NCI-H1694 treated with DMSO at 0.1 percent for 48 hours (cell line): ENCODE measurements around the gene MRC2.

Source experiments
- DNase-seq: peaks from one replicate; lab custom pipeline; 2025; lab: John Stamatoyannopoulos, UW

MRC2 gene

DNA sequence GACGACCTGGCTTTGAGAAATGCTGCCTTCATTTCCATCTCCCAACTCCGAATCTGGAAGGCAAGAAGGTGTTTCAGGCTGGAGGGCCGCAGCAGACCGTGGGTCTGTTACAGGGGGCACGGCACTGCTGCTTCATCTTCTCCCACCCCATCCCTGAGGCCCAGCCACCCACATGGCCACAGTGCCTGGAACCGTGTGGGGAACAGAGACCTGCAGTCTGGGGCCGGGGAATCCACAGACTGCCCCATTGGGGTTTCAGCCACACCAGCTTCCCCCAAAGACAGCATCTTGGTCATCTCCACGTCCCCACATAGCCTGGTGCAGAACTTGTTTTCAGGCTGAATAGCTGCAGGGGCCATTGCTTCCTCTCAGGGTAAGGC is 74.2 kb downstream of the MRC2 start:
- DNase-seq = no peak

- DNase-seq = no peak
These were observed 75.3 kb downstream of the MRC2 start for GRCh38 chr17:62702746-62703260.

DNA sequence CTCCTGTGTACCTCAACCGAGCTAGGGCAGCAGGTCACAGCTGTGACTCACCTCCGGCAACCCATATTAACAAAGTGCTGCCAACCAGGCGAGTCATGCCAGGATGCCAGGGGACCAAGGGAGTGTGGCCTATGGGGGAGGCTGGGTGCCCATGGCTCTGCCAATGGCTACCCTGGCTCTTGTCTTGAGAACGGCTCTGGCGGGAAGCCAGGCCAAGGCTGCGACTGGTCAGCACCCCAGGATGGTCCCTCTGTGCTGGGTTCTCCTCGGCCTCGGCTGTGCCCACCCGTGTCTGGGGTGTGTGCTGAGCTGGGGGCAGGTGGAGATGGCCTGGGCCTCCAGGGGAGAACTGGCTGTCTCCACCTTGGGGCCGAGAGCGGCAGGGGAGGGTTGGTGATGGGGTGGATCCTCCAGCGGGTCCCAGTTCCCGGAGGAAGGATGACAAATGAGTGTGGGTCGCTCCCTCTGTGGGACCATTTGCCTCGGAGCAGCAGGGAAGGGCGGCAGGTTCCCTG is 75.8 kb downstream of the MRC2 start:
- DNase-seq = no peak

GRCh38 chr17:62703776-62704380 is 76.4 kb downstream of the MRC2 start:
- peak; percentile 28 for DNase-seq

DNA sequence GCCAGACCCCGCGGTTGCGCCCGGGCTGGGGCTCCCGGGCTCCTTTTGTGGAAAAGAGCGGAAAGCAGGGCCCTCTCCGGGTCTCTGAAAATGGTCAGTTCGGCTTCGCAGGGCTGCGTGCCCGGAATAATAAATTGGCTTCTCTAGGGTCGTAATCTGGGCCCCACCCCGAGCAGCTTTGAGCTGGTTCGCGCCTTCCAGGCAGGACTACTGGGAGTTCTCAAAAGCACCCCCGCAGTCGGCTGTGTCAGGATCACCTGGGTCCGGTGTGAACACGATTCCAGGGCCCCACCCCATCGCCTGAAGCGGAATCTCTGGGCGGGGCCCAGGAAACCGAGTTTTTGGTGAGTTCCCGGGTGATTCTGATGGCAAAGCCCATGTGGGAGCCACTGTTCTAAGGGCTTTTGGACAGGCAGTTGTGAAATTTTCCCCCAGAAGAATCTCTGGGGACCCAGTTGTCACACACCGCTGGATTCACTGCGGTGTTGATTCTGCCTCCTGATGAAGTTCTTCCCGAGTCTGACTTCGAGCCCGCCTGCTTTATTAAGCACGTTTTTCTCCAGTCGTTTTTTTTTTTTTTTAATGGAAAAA is 77.0 kb downstream of the MRC2 start:
- DNase-seq = no peak

GRCh38 chr17:62705156-62705777 is 77.8 kb downstream of the MRC2 start:
- DNase-seq = no peak

- no peak for DNase-seq
These were observed 78.5 kb downstream of the MRC2 start for GRCh38 chr17:62705778-62706597.

DNA sequence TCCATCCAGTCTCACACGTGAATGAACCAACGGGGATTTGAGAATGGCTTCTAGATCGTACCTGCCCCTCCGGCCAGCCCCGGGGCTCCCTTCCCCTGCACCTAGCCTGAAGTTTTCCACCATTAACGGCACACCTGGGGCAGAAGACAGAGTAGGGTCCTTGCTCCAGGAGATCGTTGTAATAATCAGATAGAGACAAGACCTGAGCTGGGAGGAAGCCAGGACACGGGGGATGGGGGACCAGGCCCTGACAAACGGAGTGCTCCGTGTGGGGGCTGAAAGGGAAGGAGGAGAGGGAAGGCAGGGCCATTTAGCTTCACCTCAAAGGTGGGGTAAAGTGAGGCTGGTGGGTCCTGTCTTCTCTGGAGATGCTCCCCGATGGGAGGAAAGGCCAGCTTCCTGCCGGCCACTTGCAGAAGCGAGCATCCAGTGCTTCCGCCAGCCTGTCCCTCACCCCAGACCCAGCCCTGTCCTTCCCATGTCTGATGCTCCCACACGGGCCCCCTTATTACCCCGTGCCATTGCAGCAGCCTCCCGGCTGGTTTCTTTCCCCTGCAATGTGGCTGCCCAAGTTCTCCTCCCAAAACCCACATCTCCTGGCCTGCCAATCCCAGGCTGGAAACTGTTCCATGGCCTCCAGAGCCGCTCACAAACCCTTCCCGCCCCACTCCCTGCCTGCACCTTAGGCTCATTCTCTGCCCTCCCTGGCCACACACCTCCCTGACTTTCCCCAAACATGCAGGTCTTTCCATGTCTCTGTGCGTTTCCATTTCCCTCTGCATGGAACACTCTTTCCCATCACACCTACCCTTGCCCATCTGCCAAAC is 79.3 kb downstream of the MRC2 start:
- DNase-seq = no peak

DNA sequence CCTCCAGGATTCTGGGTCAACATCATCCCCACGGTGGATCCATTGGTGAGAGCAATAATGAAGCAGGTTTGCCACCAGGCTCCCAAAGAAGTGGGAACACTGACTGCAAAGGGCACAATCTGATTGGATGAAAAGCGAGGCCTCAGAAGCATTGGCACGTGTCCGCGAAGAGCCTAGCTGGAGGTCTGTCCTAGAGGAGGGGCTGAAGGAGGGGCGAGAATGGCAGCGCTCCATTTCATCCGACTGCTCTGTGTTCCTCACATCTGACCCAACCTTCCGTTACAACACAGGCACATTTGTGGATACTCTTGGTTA is 79.9 kb downstream of the MRC2 start:
- no peak for DNase-seq

DNA sequence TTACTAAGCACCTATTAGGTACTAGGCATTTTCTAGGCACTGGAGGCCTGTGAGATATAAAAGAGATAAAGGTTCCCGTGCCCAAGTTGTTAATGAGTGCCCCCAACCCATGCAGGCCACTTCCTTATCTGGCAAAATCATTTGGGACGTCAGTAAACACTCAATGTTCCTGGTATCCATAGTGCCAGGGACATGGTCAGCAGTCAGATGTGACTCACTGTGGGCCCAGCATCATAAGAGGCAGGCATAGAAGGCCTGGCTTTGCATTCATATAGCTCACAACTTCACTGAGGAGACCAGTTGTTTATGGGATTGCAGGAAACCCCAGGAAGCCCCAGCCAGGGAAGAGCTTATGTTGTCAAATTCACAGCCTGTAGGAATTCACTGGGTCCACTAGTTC is 81.1 kb downstream of the MRC2 start:
- no peak for DNase-seq

DNA sequence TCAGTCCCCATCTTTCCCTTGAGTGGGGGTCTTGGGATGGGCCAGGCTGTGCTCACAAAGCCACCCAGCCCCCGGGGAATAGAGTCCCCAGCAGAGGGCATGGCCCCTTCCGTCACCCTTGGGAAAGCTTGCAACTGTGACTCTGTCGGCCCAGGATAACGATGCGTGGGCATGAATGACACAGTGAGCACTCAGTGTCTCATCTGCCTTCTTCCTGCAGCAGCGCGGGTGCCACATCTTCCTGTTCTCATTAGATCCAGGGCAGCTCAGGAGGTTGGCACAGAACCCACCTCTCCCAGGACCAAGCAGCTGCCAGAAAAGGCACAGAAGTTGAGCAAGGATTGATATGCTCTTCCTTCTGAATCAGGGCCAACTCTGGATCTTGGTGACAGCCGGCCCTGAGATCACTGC is 84.7 kb downstream of the MRC2 start:
- no peak for DNase-seq

- no peak for DNase-seq
These were observed 85.8 kb downstream of the MRC2 start for GRCh38 chr17:62713086-62713881.

- no peak for DNase-seq
These were observed 86.7 kb downstream of the MRC2 start for GRCh38 chr17:62714016-62714777.

GRCh38 chr17:62715882-62716390 is 88.5 kb downstream of the MRC2 start:
- no peak for DNase-seq

GRCh38 chr17:62716834-62717588 is 89.5 kb downstream of the MRC2 start:
- DNase-seq = no peak

DNA sequence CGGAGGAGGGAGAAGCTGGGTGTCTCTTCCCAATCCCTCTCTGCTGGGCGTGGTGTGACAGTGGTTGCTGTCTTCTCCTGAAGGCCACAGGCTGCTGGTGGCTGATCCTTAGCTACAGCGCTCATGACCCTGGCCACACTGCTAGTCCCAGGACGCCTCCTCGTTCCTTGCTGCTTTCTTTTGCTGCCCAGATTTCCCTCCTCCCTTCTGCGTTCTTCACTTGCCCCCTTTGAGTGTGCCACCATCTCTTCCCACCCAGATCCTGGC is 90.1 kb downstream of the MRC2 start:
- DNase-seq = no peak

DNA sequence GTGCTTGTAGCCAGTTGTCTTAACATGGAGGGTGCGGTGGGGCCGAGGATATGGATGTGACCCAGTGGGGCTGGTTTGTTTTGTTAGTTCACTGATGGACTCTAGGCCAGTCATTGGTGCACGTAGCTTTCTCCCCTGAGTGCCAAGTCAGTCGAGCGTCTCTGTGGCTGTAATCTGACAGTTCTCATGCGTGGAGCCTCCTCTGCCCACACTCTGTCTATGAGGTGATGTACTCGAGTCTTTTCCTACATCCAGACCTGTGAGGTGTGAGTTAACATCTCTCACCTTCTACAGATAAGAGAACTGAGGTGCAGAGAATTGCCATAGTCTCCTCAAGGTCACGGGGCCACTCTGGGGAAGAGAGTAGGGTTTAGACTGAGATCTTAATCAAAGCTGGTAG is 90.4 kb downstream of the MRC2 start:
- DNase-seq = no peak

DNA sequence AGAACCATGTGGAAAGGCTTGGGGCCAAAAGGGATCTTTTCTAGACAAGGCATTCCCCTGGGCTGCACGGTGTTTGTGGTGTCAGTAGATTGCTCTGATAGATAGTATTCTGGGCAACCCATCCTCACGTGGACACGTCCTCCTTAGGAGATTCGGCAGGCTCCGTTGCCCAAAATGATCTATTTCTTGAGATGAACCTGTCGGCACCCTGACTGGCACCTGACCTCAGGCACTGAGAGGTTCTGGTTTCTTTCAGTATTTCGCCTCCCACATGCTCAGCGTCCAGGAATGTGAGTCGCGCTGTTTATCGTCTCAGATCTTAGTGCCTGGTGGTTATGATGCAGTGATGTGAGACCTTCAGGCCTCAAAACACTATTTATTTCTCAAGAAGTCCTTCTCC is 91.0 kb downstream of the MRC2 start:
- DNase-seq = no peak

DNA sequence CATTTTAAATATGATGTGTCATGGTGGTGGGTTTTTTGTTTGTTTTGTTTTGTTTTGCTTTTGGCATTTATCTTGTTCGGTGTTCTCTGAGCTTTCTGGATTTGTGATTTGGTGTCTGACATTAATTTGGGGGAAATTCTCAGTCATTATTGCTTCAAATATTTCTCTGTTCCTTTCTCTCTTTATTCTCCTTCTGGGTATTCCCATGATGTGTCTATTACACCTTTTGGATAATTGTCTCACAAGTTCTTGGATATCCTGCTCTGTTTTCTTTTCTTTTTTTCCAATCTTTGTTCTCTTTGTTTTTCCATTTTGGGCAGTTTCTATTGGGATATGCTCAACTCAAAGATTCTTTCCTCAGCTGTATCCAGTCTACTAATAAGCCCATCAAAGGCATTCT is 92.1 kb downstream of the MRC2 start:
- no peak for DNase-seq
